HFF-Myc (cell line): ENCODE data around the gene AFAP1.

ENCODE experiments used
- DNase-seq: peaks from one replicate; pipeline ENCODE4 v3.0.0-alpha.2; 2011; ENCODE audit warnings: low read depth; ENCODE audit errors: extremely low read depth
- H3K4me3 ChIP-seq: replicated peaks from 2 replicates; pipeline ENCODE4 v1.5.1; 2011; ENCODE audit warnings: low read depth, mild to moderate bottlenecking, control low read depth, low read length
- CTCF ChIP-seq: IDR thresholded peaks from 2 replicates; pipeline ENCODE4 v1.5.1; 2012; ENCODE audit warnings: mild to moderate bottlenecking, low read depth, low read length, control low read depth; ENCODE audit errors: missing control alignments

Gene AFAP1

GRCh38 chr4:7867701-7868435 is 71.8 kb downstream of the AFAP1 start:
- TF ChIP-seq CTCF = no peak
- DNase-seq = no peak
- H3K4me3 ChIP-seq = no peak overlapping the region

- TF ChIP-seq CTCF = no peak
- no peak overlapping the region for H3K4me3 ChIP-seq
- no peak for DNase-seq
These were observed 72.5 kb downstream of the AFAP1 start for GRCh38 chr4:7867191-7867590.

GRCh38 chr4:7865533-7865932 is 74.1 kb downstream of the AFAP1 start:
- no peak overlapping the region for H3K4me3 ChIP-seq
- DNase-seq = no peak
- TF ChIP-seq CTCF = no peak

- no peak overlapping the region for H3K4me3 ChIP-seq
- no peak for TF ChIP-seq CTCF
- DNase-seq = no peak
These were observed 75.0 kb downstream of the AFAP1 start for GRCh38 chr4:7864685-7865084.

GRCh38 chr4:7863911-7864681 is 75.6 kb downstream of the AFAP1 start:
- no peak for TF ChIP-seq CTCF
- no peak overlapping the region for H3K4me3 ChIP-seq
- no peak for DNase-seq

GRCh38 chr4:7862561-7863192 is 77.0 kb downstream of the AFAP1 start:
- TF ChIP-seq CTCF = no peak
- no peak for DNase-seq
- no peak overlapping the region for H3K4me3 ChIP-seq
